GM21717 (cell line): ENCODE data around the gene ADAM19.

Experiments
- ATAC-seq: cut with Tn5 transposase; IDR thresholded peaks from one replicate; pipeline ENCODE4 v1.9.1; 2021; ENCODE audit warnings: mild to moderate bottlenecking, moderate library complexity; ENCODE audit not compliant: unreplicated experiment

ADAM19 gene

GRCh38 chr5:157596487-157596886, 20.9 kb upstream of the ADAM19 start:
- peak; percentile 83 for ATAC-seq

GRCh38 chr5:157594675-157595459, 19.3 kb upstream of the ADAM19 start:
- no peak for ATAC-seq

GRCh38 chr5:157594257-157594656, 18.7 kb upstream of the ADAM19 start:
- no peak for ATAC-seq

- ATAC-seq = no peak
Measured at GRCh38 chr5:157593052-157593757, 17.6 kb upstream of the ADAM19 start.

- no peak for ATAC-seq
Measured at GRCh38 chr5:157592594-157592993, 17.0 kb upstream of the ADAM19 start.

GRCh38 chr5:157590478-157590877, 14.9 kb upstream of the ADAM19 start:
- no peak for ATAC-seq

- no peak for ATAC-seq
Measured at GRCh38 chr5:157584628-157585027, 9.1 kb upstream of the ADAM19 start.

- ATAC-seq = peak; percentile 76
Measured at GRCh38 chr5:157582731-157583620, 7.4 kb upstream of the ADAM19 start.

GRCh38 chr5:157581901-157582300, 6.3 kb upstream of the ADAM19 start:
- ATAC-seq = no peak

GRCh38 chr5:157578079-157578780, 2.7 kb upstream of the ADAM19 start:
- no peak for ATAC-seq

GRCh38 chr5:157576678-157577077, 1.1 kb upstream of the ADAM19 start:
- ATAC-seq = no peak

- ATAC-seq = no peak
Measured at GRCh38 chr5:157574456-157575380, 857 bp downstream of the ADAM19 start.

- ATAC-seq = peak; percentile 89
Measured at GRCh38 chr5:157571357-157571827, 4.2 kb downstream of the ADAM19 start.

- peak; percentile 21 for ATAC-seq
Measured at GRCh38 chr5:157570531-157571200, 4.9 kb downstream of the ADAM19 start.

GRCh38 chr5:157568720-157569119, 6.9 kb downstream of the ADAM19 start:
- ATAC-seq = no peak

GRCh38 chr5:157568222-157568621, 7.4 kb downstream of the ADAM19 start:
- no peak for ATAC-seq

GRCh38 chr5:157566902-157567489, 8.6 kb downstream of the ADAM19 start:
- no peak for ATAC-seq

- no peak for ATAC-seq
Measured at GRCh38 chr5:157563929-157564716, 11.5 kb downstream of the ADAM19 start.
